ENCODE measurements around the gene STON2.

STON2 gene

DNA sequence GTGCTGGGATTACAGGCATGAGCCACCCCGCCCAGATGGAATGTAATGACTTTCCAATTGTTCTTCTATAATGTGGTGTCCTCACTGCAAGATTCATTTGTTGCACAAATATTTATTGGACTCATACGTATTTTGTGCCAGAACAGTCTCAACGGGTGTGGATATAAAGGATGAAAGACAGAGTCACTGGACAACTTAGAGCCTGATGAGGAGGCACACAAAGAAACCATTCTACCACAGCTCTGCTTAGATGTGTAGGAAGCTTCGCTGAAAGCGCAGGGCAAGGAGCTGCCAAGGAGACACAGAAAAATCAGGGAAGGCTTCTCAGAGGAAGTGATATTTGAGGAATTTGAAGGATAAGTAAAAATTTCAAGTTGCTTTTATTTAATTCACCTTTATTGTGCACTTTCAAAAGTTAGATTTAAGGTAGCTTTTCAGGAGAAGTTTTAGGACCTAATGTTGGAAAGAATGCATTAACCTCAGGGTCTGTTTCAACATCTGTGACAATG lies 41.6 kb upstream of the STON2 start:
- no peak for TF ChIP-seq CTCF (IDR thresholded peaks at IDR 0.05; ENCODE audit: extremely low read depth, insufficient read depth, missing control alignments)
- no peak for DNase-seq (ENCODE audit: low spot score)
- in situ Hi-C loops (cut with MboI; ENCODE audit: low pct_unique_long_range_greater_than_20kb, low sequenced_read_pairs, unreplicated experiment), result no loop called here

DNA sequence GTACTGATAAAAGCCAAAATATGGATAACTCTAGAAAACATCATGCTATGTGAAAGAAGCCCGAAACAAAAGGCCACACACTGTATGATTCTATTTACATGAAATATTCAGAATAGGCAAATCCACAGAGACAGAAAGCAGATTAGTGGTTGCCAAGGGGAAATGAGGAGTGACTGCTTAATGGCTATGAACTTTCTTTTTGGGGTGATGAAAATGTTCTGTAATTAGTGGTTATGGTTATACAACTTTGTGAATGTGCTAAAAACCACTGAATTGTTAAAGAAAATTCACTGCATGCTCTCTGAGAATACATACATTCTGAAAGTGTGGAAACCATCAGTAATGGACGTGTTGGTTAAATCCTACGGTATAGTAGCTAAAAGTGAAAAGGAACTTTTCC lies 39.9 kb upstream of the STON2 start:
- in situ Hi-C loops (cut with MboI; ENCODE audit: low pct_unique_long_range_greater_than_20kb, low sequenced_read_pairs, unreplicated experiment), result no loop called here
- no peak for TF ChIP-seq CTCF (IDR thresholded peaks at IDR 0.05; ENCODE audit: extremely low read depth, insufficient read depth, missing control alignments)
- no peak for DNase-seq (ENCODE audit: low spot score)

DNA sequence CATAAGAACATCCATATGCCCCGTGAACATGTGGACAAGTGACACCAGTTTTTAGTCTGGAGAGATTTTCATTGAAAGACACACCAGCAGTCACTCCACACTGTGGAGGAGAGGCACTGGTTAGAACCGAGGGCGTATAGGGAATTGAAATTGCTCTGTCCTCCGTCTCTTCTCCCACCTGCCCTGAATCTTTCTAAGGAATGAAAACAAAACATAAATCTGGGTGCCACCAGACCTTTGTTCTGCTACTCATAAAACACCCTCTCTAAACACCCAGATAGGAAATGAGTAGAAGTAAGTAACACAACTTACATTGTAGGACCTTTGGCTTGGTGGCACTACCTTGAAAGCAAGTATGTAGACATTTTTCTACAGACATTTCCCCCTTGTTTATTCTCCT lies 37.1 kb upstream of the STON2 start:
- TF ChIP-seq CTCF (IDR thresholded peaks at IDR 0.05; ENCODE audit: extremely low read depth, insufficient read depth, missing control alignments), result no peak
- no peak for DNase-seq (ENCODE audit: low spot score)
- in situ Hi-C loops (cut with MboI; ENCODE audit: low pct_unique_long_range_greater_than_20kb, low sequenced_read_pairs, unreplicated experiment), result no loop called here

DNA sequence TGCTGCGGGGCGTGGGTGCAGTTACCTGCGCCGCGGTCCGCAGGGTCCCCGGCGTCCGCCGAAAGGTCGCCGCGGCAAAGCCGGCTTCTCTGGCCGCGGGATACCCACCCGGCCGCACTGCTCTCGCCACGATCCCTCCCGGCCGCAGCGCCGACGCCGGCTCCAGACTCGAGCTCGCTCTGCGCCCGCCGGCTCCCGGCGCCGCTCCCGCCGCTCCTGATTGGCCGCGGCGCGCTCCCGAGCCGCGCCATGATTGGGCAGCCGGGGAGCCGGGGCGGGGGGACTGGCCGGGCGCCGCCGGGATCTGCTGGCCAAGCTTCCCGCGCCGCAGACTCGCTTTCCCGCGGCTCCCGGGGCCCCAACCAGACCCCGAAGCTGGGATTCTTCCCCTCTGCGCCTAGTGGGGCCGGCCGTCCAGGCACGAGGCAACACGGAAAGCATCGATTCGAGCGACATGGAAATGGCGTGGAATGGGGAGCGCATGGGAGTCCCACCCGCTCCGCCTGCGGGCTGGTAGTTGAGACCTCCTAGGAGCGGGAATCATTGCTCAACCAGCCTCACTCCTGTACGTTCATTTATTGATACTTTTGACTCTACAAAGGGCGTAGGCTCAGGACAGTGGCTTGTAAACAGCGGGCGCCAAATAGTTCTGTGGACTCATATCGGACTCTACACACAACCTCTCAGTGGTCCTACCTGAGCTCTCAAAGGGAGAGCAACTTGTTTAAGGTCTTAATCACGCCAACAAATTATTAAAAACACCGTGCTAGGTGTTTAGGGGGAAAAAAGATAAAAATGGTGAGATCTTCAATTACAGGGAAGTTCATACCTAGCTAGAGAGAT lies 36.4 kb upstream of the STON2 start:
- no peak for TF ChIP-seq CTCF (IDR thresholded peaks at IDR 0.05; ENCODE audit: extremely low read depth, insufficient read depth, missing control alignments)
- peak; percentile 83 for DNase-seq (ENCODE audit: low spot score)
- in situ Hi-C loops (cut with MboI; ENCODE audit: low pct_unique_long_range_greater_than_20kb, low sequenced_read_pairs, unreplicated experiment), result no loop called here

DNA sequence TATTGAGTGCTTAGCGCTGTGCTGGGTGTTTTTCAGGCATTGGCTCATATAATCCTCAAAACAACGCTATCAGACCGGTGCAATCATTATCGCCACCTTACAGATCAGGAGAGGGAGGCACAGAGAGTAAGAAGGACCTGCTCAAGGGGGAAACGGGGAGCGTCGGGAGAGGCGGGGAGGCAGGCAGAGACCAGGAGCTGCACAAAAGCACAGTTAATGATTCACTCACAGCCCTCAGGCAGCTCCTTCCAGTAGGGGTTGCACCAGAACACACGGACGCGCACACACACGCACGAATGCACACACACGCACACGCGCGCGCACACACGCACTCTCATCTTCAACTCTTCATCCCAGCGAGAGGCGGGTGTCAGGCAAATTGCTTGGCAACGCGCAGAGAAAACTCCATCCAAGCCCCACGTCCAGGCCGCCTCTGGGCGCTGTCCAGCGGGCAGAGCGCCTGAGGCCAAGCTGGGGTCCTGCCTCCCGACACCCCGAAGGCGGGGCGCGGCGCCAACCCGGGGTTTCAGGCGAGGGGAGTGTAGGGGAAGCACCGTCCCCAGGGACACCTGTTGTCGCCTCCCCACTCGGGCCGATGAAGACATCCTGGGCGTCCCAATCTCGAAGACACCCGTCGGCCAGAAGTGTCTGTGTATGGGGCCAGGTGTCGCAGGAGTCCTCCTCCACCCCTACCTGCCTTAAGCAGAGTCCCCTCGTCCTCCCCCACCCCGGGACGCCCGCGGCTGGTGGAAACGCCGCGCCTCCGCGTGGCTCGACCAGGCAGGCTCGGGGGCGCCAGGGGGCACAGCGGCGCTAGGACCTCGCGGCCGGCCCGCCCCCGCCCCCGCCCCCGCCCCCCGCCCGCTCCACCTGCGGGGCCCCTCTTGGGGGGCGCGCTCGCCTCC lies 35.5 kb upstream of the STON2 start:
- DNase-seq (ENCODE audit: low spot score), result peak; percentile 55
- in situ Hi-C loops (cut with MboI; ENCODE audit: low pct_unique_long_range_greater_than_20kb, low sequenced_read_pairs, unreplicated experiment), result no loop called here
- no peak for TF ChIP-seq CTCF (IDR thresholded peaks at IDR 0.05; ENCODE audit: extremely low read depth, insufficient read depth, missing control alignments)

GRCh38 chr14:81435048-81435390 lies 34.9 kb upstream of the STON2 start:
- DNase-seq (ENCODE audit: low spot score), result no peak
- in situ Hi-C loops (cut with MboI; ENCODE audit: low pct_unique_long_range_greater_than_20kb, low sequenced_read_pairs, unreplicated experiment), result no loop called here
- TF ChIP-seq CTCF (IDR thresholded peaks at IDR 0.05; ENCODE audit: extremely low read depth, insufficient read depth, missing control alignments), result no peak

All from GM13977 (cell line).